Gastrocnemius medialis (tissue), 4 donors: ENCODE results near the gene RAD51B. TPM values are rescaled to one million over a fixed set of nuclear protein-coding genes. Genes with fewer than 3 reads are reported as not detected.
A peak's percentile ranks its signal among the peaks of the same experiment; 100 is the strongest.
"Not testable (repeated sequence)": the region's sequence is repeated elsewhere in the genome, so short reads cannot be mapped to it uniquely, and the experiment has no call there.

Experiments used
- ATAC-seq, 2 donors: fragments of 150-250 bp; one replicate each; pipeline ENCODE4 v1.9.1; 2016
- DNase-seq, 2 donors: peaks; one replicate each; pipeline ENCODE4 v3.0.0-alpha.2; 2019
- H3K27ac ChIP-seq, 4 donors: fragments of 200-600 bp; sonication (generic); 1 replicate in 1 of 4; 2 replicates in 3 of 4; pipeline ENCODE4 v1.5.1; 2016 to 2018; ENCODE audit warnings: mild to moderate bottlenecking in 2 of 4, moderate library complexity in 1 of 4
- H3K27me3 ChIP-seq, 3 donors: fragments of 200-600 bp; sonication (generic) in 2 of 3; 1 replicate in 1 of 3; 2 replicates in 2 of 3; pipeline versions ENCODE4 v1.5.1 to v1.6.0; 2016 to 2019; ENCODE audit warnings: mild to moderate bottlenecking in 1 of 3, moderate library complexity in 1 of 3
- H3K36me3 ChIP-seq, 2 donors: fragments of 200-600 bp; sonication (generic) in 1 of 2; one replicate each; pipeline ENCODE4 v1.5.1; 2017 to 2018
- H3K4me1 ChIP-seq, 2 donors: fragments of 200-600 bp; sonication (generic) in 1 of 2; one replicate each; pipeline ENCODE4 v1.5.1; 2016 to 2017; ENCODE audit warnings: mild to moderate bottlenecking in 2 of 2
- H3K4me3 ChIP-seq, 4 donors: fragments of 200-600 bp; sonication (generic) in 3 of 4; 1 replicate in 1 of 4; 2 replicates in 3 of 4; pipeline ENCODE4 v1.5.1; 2016 to 2019; ENCODE audit warnings: mild to moderate bottlenecking in 2 of 4
- H3K9me3 ChIP-seq, 3 donors: fragments of 200-600 bp; sonication (generic) in 2 of 3; 1 replicate in 1 of 3; 2 replicates in 2 of 3; pipeline ENCODE4 v1.5.1; 2016 to 2019
- CTCF ChIP-seq, 5 experiments: fragments of 450-650 bp in 3 of 5; fragments of 200-600 bp in 2 of 5; sonication (generic) in 2 of 5; IDR thresholded peaks in 4 of 5; conservative IDR thresholded peaks in 1 of 5; 1 replicate in 4 of 5; 2 replicates in 1 of 5; pipeline ENCODE4 v1.5.1; 2016 to 2019; ENCODE audit warnings: antibody characterized with exemption in 5 of 5, mild to moderate bottlenecking in 3 of 5, moderate library complexity in 3 of 5
- POLR2A ChIP-seq, 2 donors: fragments of 450-650 bp; IDR thresholded peaks; one replicate each; pipeline ENCODE4 v1.6.1; 2017; ENCODE audit warnings: antibody characterized with exemption in 2 of 2, mild to moderate bottlenecking in 2 of 2, moderate library complexity in 2 of 2
- in situ Hi-C, 4 donors: fragments of 200-750 bp; cut with MboI; loops; one replicate each; pipeline versions ENCODE4 v1.15.0 to v1.8.0; 2017; ENCODE audit warnings: low sequenced_read_pairs in 4 of 4
- intact Hi-C: fragments of 100-400 bp; cut with DNase I; formaldehyde crosslinking; loops from one replicate; pipeline ENCODE4 v1.15.1; 2023; ENCODE audit warnings: low total_unique reads
- total RNA-seq, 4 donors: library from RNA; depleted of rRNA; stranded (reverse); fragments of >200 nt; gene quantifications; one replicate each; pipeline versions ENCODE4 v1.1.0 to v1.2.3, GENCODE V29; 2016

The RAD51B gene
- total RNA-seq, 4 donors from 2014 or later = 1.6 to 3.3 (median 2.4) TPM

- TF ChIP-seq CTCF (IDR thresholded peaks at IDR 0.05 in 4 of 5, conservative IDR thresholded peaks at IDR 0.05 in 1 of 5) (no peak), POLR2A (IDR thresholded peaks at IDR 0.05) (no peak)
- DNase-seq (no peak), ATAC-seq (no peak)
- Histone ChIP-seq H3K9me3 (no peaks in the 10 kb centered on the region), H3K4me1 (peaks cover 0 to 6% of the 10 kb centered on the region in 2 donors), H3K36me3 (no peaks in the 10 kb centered on the region), H3K4me3 (no peak overlapping the region), H3K27me3 (no peaks in the 10 kb centered on the region), H3K27ac (peak overlapping the region in 2 of 4 donors; percentile 26 to 62)
- intact Hi-C loops (no loop called here), in situ Hi-C loops (no loop called here)
Measured at GRCh38 chr14:68696266-68696665, 876.7 kb downstream of the RAD51B start.

- no peaks in the 10 kb centered on the region for H3K36me3 ChIP-seq
- H3K4me1 ChIP-seq = peaks cover 0 to 6% of the 10 kb centered on the region in 2 donors
- no peaks in the 10 kb centered on the region for H3K27me3 ChIP-seq
- DNase-seq = no peak
- H3K9me3 ChIP-seq = no peaks in the 10 kb centered on the region
- ATAC-seq = no peak
- no peak overlapping the region for H3K27ac ChIP-seq
- TF ChIP-seq POLR2A (IDR thresholded peaks at IDR 0.05) (no peak), CTCF (IDR thresholded peaks at IDR 0.05 in 4 of 5, conservative IDR thresholded peaks at IDR 0.05 in 1 of 5) (no peak)
- H3K4me3 ChIP-seq = no peak overlapping the region
- in situ Hi-C loops = no loop called here
- intact Hi-C loops = no loop called here
Measured at GRCh38 chr14:68696721-68697495, 877.3 kb downstream of the RAD51B start.

GRCh38 chr14:68698773-68699172, 879.2 kb downstream of the RAD51B start:
- ATAC-seq, DNase-seq, H3K27me3 ChIP-seq, H3K36me3 ChIP-seq, in situ Hi-C loops, H3K4me3 ChIP-seq, H3K4me1 ChIP-seq, H3K9me3 ChIP-seq, H3K27ac ChIP-seq, intact Hi-C loops: not testable (repeated sequence)

- Histone ChIP-seq H3K36me3 (no peaks in the 10 kb centered on the region), H3K27me3 (no peaks in the 10 kb centered on the region), H3K4me3 (no peak overlapping the region), H3K4me1 (no peaks in the 10 kb centered on the region), H3K27ac (no peak overlapping the region), H3K9me3 (no peaks in the 10 kb centered on the region)
- intact Hi-C loops = no loop called here
- ATAC-seq (no peak), DNase-seq (no peak)
- in situ Hi-C loops = no loop called here
- no peak for TF ChIP-seq CTCF (IDR thresholded peaks at IDR 0.05 in 4 of 5, conservative IDR thresholded peaks at IDR 0.05 in 1 of 5)
- no peak for TF ChIP-seq POLR2A (IDR thresholded peaks at IDR 0.05)
Measured at GRCh38 chr14:68701001-68701741, 881.6 kb downstream of the RAD51B start.

- no peak overlapping the region for H3K4me3 ChIP-seq
- DNase-seq (no peak), ATAC-seq (no peak)
- in situ Hi-C loops = no loop called here
- no peaks in the 10 kb centered on the region for H3K4me1 ChIP-seq
- no peaks in the 10 kb centered on the region for H3K27me3 ChIP-seq
- intact Hi-C loops = no loop called here
- H3K9me3 ChIP-seq = no peaks in the 10 kb centered on the region
- TF ChIP-seq POLR2A (IDR thresholded peaks at IDR 0.05) (no peak), CTCF (IDR thresholded peaks at IDR 0.05 in 4 of 5, conservative IDR thresholded peaks at IDR 0.05 in 1 of 5) (no peak)
- no peaks in the 10 kb centered on the region for H3K36me3 ChIP-seq
- no peak overlapping the region for H3K27ac ChIP-seq
Measured at GRCh38 chr14:68702135-68702534, 882.6 kb downstream of the RAD51B start.
